ENCODE data around the gene LGALS8.
A peak's percentile ranks its signal among the peaks of the same experiment; 100 is the strongest.

The LGALS8 gene

GRCh38 chr1:236508593-236509027 is 15.2 kb upstream of the LGALS8 start:
- DNase-seq (ENCODE audit: insufficient read length, low spot score) = no peak

DNA sequence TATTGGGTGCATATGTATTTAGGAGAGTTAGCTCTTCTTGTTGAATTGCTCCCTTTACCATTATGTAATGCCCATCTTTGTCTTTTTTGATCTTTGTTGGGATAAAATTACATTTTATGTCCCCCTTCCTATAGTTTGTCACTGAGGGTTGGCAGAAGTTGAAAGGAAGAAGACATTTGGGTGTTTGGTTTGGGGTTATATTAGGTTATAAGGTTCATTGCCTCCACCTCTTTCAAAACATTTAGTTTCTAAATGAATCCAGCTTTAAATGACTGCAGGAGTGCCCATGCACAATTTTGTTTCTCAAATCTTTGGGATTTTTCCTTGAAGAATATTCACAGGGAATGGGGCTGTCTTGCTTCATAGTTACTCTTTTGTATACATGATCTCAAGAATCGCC is 14.6 kb upstream of the LGALS8 start:
- FAIRE-seq (no peak), DNase-seq (ENCODE audit: insufficient read length, low spot score) (no peak)

More at GRCh38 chr1:236508593-236509027, 15.2 kb upstream of the LGALS8 start:
- no peak for FAIRE-seq

DNA sequence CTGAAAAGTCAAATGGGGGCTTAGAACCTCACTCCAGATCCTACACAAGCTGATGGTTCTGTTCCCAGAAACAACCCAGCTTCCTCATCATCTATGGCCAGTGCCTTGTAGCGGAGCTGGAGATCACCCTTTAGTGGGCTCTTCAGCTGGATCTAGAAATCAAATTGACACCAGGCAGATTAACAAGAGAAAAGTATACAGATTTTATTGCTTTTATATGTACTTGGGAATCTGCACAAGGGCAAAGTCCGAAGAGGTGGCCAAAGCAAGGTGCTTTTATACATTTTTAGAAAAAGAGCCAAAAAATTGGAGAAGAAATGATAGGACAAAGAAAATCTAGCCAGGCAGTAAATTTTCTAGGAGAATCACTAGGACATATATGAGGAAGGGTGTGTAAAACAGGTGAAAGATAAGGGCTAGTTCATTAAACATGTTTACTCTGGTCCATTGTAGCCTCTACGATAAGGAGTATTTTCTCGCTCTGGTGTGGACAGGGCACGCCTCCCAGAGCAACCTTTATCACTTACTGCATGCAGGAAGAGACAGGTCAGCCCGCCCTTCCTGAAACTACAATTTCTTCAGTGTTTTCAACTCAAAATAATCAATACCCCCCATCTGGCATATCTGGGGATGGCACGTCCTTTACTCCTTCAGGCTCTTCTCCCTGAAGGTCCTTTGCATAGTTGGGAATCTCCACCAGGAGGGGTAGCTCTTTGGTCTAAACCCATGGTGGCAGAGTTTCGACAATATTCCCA is 14.0 kb upstream of the LGALS8 start:
- DNase-seq (ENCODE audit: insufficient read length, low spot score) = no peak
- FAIRE-seq = no peak

DNA sequence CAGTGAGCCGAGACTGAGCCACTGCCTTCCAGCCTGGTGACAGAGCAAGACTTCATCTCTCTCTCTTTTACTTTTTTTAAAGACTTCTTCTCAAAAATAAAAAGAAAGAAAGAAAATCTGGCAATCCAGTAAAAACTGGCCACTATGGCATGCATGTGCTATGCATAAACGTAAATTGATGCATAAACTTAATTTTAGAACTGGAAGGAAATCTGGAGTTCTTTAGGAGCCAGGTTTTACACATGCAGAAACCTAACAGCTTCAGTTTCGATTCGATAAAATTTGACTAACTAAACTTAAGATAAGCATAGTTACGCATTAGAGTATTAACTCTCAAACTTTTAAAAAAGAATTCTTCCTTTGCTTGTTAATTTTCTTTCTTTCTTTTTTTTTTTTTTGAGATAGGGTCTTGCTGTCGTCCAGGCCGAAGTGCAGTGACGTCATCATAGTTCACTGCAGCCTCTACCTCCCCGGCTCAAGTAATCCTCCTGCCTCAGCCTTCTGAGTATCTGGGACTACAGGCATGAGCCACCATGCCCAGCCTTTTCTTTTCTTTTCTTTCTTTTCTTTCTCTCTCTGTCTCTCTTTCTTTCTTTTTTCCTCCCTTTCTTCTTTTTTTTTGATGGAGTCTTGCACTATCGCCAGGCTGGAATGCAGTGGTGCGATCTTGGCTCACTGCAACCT is 11.9 kb upstream of the LGALS8 start:
- DNase-seq (ENCODE audit: insufficient read length, low spot score) = no peak
- no peak for FAIRE-seq

- DNase-seq (ENCODE audit: insufficient read length, low spot score) (no peak), FAIRE-seq (no peak)
Observed at GRCh38 chr1:236514703-236515442, 8.9 kb upstream of the LGALS8 start.

DNA sequence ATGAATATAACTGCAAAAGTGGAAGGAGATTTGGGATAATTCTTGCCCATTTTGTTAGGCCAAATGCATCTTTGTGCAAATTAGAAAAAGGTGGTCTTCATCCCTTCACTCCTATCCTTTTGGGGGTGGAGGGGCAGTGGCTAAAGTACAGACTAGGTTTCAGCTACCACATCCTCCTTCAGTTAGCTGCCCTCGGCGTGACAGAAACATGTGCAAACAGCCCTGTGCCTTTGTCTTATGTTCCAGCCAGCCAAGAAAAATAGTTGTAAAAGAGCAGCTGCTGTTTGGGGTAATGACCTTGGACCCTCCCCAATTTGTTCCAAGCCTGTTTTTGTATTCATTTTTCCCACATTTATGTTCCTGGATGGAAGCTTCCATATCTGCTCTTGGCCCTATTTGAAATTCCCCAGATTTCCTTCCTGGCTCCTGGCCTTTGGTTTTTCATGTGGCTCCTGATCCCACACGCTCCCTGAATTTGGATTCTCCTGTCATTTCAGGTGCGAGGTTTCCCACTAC is 8.3 kb upstream of the LGALS8 start:
- peak; percentile 31 for FAIRE-seq

GRCh38 chr1:236516929-236517704 is 6.7 kb upstream of the LGALS8 start:
- no peak for FAIRE-seq

More for the DNA sequence above, 8.3 kb upstream of the LGALS8 start:
- no peak for DNase-seq (ENCODE audit: insufficient read length, low spot score)

GRCh38 chr1:236518322-236518721 is 5.5 kb upstream of the LGALS8 start:
- FAIRE-seq (no peak), DNase-seq (ENCODE audit: insufficient read length, low spot score) (no peak)

More at GRCh38 chr1:236516929-236517704, 6.7 kb upstream of the LGALS8 start:
- DNase-seq (ENCODE audit: insufficient read length, low spot score) = no peak

DNA sequence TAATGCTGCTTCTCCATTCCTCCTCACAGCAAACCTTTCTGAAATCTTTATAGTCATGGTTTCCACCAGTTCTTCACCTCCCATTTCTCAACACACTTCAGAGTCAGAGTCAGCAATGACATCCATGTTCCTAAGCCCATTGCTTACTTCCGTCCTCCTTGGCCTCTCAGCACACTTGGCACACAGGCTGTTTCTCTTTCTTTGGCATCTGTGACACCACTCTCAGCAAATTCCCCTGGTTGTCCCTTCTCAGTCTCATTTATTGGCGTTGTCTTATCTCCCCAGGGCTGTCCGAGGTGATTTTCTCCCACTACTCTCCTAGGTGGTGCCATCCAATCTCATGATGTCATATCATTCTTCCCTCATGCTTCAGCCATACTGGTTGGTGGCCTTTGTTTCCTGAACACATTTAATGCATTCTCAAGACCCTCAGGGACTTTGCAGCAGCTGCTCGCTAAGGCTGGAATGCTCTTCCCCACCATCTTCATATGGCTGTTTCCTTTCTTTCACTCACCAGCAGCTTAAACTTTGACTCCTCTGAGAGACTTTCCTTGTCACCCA is 3.3 kb upstream of the LGALS8 start:
- FAIRE-seq (no peak), DNase-seq (ENCODE audit: insufficient read length, low spot score) (no peak)

GRCh38 chr1:236522937-236523703 is 662 bp upstream of the LGALS8 start:
- no peak for FAIRE-seq
- DNase-seq (ENCODE audit: insufficient read length, low spot score) = no peak

DNA sequence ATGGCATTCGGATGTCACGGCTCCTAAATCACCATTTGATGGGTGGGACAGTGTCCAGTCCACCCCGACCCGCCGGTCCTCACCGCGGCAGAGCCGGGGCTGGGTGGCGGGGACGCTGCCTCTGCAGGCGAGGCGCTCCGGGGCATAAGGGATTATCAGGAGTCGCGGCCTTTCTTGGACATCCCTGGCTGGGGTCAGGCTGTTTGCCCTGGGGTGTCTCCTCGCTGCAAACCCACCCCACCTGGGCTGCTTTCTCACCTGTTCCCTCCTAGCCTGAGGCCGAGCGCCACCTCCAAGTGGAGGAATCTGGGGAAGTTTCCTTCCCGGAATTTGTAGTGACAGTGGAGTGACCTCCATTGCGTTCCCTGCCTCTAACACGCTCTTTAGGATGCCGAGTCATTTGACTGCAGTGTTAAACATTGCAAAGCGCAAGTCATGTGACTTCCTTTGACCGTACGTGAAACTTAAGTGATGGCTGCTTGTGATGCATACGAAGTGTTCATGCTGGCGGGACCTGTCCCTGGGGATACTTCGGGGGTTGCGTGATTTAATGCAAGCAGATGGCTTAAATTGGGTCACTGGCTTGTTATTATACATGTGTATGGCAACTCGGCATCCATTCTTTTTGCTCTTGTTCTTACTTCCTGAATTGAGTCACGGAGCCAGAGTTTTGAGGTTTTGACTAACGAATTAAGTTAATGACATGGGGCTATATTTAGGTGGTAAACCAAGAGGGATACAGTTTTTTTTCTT is 536 bp downstream of the LGALS8 start:
- FAIRE-seq (no peak), DNase-seq (ENCODE audit: insufficient read length, low spot score) (peak; percentile 85)

DNA sequence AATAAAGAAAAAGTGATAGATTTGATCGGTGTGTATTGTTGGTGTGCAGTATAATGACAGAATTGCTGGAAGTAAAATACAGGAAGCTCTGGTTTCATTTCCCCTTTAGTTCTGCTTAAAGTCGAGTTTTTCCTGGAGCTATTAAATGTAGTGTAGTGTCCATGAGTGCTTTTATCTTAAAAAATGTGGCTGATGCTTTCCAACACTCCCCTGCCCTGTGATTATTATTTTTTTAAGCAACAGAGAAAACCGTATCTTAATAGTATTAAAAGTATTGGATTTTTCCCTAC is 1.1 kb downstream of the LGALS8 start:
- FAIRE-seq = no peak

DNA sequence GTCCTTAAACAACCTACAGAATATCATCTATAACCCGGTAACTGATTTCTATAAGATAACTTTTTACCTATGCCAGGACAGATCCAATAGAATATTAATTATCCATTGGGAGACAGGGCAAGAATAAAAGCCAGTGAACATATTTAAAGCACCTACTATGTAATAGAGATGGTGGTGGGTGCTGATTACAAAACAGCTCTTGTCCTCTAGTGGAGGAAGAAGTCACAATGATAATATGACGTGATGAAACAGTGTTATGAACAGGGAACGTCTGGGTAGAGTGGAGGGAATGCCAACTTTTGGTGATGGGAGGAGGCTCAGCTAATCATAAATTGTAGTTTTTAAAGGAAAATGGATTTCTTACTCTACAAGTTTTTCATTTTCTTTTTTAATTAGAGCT is 2.3 kb downstream of the LGALS8 start:
- FAIRE-seq = no peak
- DNase-seq (ENCODE audit: insufficient read length, low spot score) = no peak

More for the DNA sequence above, 1.1 kb downstream of the LGALS8 start:
- no peak for DNase-seq (ENCODE audit: insufficient read length, low spot score)

DNA sequence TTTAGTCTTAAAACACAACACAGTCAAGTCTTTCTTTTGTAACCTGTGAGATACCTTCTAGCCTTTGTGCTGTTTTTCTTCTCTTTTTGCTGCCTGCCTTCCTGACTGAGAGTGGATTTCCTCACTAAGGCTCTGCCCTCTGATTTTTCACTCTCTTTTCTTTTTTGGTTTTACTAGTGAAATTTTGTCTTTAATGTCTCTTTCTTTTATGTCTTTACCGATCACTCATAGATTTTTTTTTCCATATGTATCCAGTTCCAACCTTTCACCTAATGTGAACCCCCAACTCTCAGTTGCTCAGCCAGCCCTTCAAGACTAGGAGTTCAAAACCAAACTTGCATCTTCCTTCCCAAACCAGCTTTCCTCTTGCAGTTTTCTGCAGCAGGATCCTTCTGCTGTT is 6.5 kb downstream of the LGALS8 start:
- FAIRE-seq = no peak
- DNase-seq (ENCODE audit: insufficient read length, low spot score) = no peak

GRCh38 chr1:236530959-236531358 is 7.2 kb downstream of the LGALS8 start:
- FAIRE-seq (no peak), DNase-seq (ENCODE audit: insufficient read length, low spot score) (no peak)

DNA sequence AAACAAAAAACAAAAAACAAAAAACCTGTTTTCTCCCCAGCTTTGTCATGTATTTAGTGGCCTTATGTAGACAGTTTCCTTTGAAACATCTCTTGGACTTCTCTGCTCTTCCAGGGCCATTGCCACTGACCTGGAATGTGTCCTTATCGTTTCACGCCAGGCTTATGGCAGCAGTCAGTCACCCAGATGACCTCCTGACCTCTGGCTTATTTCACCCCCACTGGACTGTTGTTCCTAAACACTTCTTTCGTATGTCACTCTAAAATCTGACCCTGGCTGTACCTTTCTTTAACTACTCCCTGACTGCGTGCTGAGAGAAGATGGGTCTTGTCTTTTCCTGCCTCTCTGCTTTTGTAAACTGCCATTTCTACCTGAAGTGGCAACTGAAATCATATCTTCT is 9.1 kb downstream of the LGALS8 start:
- DNase-seq (ENCODE audit: insufficient read length, low spot score) (no peak), FAIRE-seq (no peak)

GRCh38 chr1:236534151-236534651 is 10.4 kb downstream of the LGALS8 start:
- DNase-seq (ENCODE audit: insufficient read length, low spot score) = peak; percentile 33
- FAIRE-seq = no peak

- DNase-seq (ENCODE audit: insufficient read length, low spot score) (no peak), FAIRE-seq (no peak)
Observed at GRCh38 chr1:236535190-236535589, 11.4 kb downstream of the LGALS8 start.
